HG02884 (cell line): Measurements from ENCODE around the gene ZNF214.

Source experiments
- ATAC-seq: cut with Tn5 transposase; IDR thresholded peaks from one replicate; pipeline ENCODE4 v1.9.1; 2021; ENCODE audit warnings: mild to moderate bottlenecking, moderate library complexity; ENCODE audit not compliant: unreplicated experiment

Gene ZNF214

DNA sequence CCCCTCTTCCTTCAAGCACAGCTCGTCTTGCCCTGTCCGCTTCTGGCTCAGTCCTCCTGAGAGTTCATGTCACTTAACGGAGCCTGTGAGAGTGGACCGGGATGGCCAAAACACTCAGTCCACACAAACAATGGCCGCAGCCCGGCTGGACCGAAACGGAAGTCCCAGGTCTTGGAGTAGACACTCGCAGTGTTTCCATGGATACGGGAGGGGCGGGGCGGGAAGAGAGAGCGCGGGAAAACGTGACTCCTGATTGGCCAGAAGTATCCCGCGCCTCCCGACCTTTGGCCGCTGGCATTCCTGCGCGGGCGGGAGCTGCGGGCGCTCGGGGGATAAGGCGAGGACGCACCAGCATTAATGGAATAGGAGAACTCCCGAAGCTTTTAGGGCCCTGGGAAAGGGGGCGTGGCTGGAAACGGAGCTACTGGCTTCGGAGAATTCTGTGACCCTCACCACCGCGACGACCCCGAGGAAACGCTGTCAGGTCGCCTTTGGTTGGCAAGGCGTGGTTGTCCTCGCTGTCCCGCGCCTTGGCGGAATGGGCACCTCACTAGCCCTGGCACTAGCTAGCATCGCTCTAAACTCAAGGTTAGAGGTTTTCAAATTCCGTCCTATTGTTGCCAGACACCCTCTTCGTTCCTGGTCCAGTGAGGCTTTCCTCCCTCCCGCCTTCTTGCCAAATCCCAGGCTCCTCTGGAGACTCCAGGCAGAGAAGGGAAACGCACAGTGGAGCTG is at the start of gene ZNF214, which contains the start of gene NLRP14:
Gene ZNF214, minus strand, starts transcription at position 164 of the 735 bp plus-strand sequence. CDS start 17,511 bp downstream, outside the sequence.
Gene NLRP14, plus strand, starts transcription at position 297 of the 735 bp plus-strand sequence. CDS start 18,108 bp downstream, outside the sequence.
- ATAC-seq = peak; percentile 66

DNA sequence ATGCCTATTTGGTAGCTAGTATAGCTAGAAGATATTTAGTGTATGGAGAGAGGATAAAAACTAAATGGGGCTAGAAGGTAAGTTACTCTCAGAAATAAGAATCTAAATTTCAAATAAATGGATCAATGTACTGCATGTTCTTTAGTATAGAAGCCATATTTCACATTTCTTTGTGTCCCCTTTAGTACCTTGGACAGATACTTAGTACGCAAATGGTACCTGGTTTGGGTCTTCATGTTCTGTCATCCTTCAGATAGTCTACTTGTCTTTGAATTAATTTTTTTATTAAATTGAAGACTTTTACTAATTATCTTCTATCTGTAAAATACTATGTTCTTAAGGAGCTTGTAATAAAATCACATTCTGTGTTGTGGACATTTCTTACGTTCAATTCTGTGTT is 42.4 kb upstream of the ZNF214 start:
- ATAC-seq = no peak

DNA sequence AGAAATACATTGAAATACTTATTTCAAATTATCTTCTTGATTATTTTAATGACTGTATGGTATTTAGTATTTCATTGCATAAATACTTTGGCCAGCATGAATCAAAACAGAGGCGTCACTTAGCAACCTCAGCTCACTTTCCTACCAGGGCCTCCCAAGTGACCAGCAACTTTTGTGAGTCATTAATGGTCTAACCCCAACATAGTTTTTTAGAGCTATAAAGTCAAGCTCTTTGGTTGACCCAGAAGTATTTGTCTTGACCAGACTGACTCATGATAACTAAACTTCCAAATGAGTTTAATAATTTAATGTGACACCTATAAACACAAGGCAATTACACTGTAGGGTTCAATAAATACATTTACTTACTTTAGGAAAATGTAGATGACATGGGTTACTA is 40.7 kb upstream of the ZNF214 start:
- ATAC-seq = no peak

DNA sequence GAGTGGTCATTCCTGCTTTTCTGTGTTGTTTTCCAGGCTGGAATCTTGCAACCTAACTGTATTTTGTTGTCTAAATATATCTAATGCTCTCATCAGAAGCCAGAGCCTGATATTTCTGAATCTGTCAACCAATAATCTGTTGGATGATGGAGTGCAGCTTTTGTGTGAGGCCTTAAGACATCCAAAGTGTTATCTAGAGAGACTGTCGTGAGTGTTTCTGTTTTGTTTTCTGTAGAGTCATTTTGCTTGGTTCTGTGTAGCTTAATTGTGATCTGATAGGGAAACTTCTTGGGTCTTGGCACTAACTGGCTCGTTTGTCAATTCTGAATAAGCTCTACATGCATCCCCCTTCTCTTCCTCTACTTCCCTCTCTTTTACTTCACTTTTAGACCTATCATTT is 37.5 kb upstream of the ZNF214 start:
- no peak for ATAC-seq

DNA sequence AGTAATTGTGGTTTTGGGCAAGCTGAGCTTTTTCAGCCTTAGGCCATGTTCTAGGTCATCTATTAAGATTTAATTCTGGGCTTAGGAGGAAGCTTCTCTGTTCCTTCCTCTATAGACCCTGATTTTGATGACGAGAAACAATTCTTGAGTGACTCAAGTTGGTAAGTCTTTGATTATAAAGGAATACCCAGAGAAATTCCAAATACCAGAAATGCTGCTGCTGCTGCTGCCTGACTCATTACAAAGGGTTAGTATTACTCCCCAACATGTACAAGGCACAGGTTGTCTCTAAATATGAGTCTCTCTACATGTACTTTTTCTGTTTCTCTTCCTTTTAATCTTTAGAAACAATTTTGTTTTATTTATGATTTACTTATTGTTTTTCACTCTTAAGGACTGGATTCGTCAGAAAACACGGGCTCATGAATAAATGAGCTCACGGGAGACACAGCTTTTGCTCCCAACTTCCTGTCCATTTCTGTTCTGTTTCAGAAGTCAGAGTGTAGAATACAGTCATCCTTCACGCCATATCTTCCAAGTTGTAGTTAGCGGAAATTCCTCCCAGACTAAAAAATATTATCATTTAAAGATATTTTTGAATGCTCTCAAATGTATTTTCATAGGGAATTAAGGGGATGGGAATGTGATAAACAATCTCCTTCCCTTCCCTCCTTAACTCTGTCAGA is 36.8 kb upstream of the ZNF214 start:
- ATAC-seq = no peak

DNA sequence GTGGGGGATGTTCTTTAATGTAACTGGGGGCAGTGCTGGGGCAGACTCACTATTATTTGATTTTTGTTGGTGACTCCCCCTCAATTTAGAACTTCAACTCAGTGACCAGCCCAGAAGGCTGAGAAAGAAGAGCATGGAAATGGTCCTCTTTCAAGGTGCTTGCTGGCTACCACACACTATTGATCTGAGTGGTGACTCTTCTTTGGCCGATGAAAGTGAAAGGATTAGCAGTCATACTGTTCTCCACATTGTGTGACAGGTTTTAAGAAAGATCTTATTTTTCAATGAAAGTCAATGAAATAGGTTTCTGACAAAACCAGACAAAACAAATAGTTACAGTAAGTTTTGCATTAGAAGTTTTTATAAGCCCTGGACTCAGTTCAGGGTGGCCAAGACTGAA is 30.0 kb upstream of the ZNF214 start:
- ATAC-seq = no peak

DNA sequence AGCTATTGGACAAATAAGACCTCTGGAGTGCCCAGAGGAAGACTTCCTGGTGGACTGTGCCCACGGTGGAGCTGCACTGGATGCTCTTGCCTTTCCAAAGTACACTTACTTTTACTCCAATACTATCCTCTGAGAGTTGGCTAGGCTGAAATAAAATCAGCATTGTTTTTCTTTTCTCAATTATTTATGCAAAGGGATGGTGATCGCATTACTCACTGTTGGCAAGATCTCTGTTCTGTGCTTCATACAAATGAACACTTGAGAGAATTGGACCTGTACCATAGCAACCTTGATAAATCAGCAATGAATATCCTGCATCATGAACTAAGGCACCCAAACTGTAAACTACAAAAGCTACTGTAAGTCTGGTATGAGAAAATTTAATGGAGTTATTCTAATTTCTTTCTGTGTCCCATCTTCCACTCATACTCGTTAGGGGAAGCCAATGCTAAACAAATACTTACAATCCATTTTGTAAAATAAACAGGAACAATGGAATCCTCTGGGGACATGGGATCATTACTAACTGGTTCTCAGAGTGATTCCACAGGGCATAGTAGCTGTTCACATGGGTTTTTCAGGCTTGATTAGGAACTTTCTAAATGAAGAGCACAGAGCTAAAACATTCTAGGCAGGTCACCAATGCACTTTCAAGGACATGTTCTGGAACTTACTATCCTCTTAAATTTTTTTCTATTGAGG is 26.5 kb upstream of the ZNF214 start:
- no peak for ATAC-seq

DNA sequence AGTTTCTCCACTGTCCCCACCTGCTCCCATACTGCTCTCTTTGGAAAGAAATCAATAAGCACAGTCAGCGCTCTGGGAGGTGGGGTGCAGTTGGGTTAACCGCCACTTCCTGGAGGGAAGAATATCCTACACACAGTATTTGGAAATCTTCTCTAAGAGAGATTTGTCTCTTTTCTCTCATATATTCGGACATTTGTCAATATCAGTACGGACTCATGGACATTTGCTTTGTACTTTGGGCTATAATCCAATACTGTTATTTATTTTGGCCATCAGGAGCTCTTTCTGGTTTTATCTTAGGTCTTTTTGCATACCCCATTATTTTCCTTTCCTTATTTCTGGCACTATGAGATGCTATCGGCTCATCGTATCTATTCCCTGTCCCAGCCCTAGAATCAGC is 13.9 kb upstream of the ZNF214 start:
- ATAC-seq = no peak

DNA sequence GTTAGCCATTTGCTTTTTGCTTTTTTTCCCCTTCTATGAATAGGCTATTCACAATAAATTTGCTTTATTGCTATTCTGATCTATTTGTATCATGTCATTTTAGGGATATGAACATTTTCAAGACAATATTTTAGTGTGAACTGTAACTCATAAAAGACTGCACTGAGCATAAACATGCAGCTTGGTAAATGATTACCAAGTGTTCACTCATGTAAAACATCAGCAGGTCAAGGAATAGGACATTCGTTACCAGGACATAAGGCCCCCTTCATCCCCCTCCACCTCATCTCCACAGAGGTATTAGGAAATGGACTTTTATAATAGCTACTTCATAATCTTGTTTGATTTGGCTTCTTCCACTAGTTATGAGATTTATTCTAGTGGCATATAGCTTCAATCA is 12.5 kb upstream of the ZNF214 start:
- ATAC-seq = no peak

DNA sequence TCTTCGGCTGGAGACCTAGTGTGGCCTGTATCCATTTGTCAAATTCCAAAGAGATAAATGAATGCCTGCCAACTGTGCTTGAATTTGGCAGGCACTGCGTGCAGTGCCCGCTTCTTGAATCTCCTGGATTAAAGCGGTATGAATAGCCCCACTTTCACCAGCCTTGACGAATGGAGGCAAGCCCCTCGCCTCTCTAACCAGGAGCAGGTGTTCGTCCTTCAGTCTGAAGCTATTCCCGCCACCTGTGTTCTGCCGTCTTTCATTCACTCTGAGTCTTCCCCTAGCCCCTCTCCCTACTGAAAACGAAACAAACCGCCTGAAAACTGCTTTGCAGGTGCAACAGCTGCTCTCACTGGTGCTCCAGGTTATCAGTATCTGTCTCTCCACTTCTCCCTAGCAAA is 11.3 kb upstream of the ZNF214 start:
- ATAC-seq = no peak

DNA sequence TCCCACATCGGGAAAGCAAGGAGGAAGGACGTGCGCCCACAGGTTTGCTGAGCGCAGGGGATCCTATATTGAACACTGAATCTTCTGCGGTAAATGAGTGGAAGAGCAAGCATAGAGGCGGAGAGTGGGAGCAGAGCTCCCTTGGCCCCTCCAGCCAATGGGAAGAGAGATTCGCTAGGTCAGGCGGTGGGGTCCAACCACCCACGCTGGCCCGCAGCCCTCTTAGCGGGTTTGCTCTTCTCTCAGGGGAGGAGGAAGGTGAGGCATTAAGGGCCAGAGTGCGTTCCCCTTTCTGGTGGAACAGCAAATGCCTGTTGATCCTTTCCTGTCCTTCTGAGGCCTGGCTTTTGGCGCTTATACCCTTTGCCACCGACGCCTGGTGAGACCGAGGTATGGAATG is 10.7 kb upstream of the ZNF214 start:
- no peak for ATAC-seq

DNA sequence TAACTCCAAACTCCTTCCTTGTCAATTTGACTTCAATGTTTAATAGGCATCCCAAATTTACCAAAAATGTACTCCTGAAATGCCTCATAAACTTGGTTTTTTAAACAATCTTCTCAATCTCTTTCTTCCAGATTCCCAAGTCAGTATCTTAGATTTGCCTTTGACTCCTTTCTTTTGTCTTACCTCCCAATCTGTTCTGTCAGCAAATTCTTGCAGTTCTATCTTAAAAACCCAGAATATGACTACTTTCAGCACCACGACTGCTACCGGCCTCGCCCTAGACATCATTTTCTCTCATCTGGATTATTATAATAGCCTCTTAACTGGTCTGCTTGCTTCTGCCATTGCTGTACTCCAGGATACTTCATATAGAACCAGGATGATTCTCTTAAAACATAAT is 8.0 kb upstream of the ZNF214 start:
- ATAC-seq = no peak

DNA sequence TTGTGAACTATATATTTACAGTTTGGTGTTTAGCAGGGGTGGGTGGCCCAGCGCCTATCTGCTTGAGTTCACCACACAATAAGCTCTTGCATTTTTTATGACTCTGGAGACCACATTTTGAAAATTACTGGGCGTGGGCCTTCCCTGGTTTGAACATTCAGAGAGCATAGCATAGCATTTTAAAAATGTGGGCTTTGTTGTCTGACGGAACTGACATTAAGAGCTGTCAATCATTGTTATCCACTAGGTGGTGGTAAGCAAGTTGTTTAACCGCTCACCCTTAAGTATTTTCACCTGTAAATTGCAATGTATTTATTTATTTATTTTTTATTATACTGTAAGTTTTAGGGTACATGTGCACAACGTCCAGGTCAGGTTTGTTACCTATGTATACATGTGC is 1.2 kb upstream of the ZNF214 start:
- ATAC-seq = no peak

DNA sequence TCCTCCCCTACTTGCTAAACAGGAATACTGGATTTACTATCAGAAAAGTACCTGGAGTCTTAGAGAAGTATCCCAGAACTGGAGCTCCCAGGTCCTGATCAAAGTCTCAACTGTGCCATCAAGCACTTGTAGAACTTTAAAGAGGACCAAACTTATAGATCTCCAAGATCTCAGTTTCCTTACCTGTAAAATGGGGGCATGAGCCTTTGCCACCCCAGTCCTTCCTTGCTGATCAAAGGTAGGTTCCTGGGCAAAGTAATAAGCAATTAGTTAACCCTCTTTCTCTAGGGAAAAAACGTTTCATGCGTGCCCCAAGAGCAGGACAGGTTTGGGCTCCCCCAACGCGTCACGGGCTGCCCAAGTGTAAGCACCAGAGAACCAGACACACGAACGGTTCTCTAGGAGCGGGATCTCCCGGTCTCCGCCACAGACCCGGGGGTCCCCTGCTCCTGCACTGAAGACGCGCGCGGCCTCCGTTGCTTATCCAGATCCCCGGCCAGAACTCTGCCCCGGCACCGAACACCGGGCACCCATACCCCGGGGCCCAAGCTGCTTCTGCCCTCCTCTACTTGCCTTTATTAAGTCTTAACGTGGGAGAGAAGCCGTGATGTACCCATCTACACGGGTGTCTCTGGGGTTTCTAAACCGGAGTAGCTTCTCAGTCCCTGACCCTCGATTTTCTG is 505 bp downstream of the ZNF214 start:
- peak; percentile 34 for ATAC-seq

DNA sequence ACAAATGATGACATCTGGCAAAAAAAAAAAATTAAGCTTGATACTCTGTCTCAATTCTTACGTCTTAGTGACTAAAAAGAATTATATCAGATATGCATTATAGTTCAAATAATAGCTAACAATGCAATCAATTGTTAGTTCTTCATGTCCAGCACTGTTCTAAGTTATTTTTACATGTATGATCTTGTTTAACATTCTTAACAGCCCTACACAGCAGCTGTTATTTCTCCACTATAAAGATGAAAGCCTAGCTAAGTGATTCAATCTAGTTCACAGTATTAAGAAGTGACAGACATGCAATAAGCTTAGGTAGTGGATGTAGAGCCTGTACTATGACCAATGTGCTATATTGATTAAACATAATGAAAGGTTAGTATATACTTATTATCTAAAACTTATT is 4.1 kb downstream of the ZNF214 start:
- ATAC-seq = no peak

DNA sequence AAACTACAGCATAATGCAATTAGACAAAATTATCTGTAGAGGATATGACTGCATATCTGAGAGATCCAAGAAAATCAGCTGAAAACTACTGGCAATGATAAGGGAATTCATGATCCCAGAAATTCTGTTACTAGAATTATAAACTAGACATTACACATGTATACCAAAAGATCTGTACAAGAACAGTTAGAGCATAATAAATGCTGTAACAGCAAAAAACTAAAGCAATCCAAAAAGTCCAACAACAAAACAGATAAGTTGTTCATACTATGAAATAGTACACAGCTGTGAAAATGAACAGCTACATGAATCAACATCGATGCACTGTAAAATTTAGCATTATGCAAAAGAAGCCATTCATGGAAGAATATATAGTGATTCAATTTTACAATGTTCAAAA is 6.0 kb downstream of the ZNF214 start:
- no peak for ATAC-seq

DNA sequence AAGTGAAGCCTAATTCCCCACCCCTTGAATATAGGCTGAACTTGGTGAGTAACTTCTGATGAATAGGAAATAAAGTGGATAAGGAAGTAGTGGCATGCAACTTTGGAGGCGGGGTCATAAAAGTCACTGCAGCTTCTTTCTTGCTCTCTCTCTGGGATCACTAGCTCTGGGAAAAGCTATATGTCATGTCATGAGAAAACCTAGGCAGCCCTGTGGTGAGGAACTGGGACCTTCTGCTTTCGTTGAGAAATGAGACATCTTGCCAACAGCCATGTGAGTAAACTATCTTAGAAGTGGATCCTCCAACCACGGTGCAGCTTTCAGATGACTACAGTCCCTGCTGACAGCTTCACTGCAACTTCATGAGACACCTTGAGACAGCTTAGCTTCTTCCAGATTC is 15.7 kb downstream of the ZNF214 start:
- ATAC-seq = no peak

DNA sequence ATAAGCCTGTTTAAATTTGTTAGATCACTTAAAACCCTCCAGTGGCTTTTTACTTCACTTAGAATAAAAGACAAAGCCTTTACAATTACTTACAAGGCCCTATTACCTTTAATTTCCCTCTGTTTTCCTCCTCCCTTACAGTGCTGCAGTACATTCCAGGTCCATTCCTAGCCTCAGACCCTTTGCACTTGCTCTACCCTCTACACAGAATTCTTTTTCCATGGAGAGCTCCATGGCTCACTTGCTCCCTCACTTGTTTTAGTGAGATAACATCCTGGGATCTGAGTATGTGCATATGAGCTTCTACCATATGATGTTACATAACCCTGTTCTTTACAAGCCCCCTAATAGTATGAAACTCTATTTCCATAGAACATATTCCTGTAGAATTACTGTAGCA is 24.4 kb downstream of the ZNF214 start:
- no peak for ATAC-seq

DNA sequence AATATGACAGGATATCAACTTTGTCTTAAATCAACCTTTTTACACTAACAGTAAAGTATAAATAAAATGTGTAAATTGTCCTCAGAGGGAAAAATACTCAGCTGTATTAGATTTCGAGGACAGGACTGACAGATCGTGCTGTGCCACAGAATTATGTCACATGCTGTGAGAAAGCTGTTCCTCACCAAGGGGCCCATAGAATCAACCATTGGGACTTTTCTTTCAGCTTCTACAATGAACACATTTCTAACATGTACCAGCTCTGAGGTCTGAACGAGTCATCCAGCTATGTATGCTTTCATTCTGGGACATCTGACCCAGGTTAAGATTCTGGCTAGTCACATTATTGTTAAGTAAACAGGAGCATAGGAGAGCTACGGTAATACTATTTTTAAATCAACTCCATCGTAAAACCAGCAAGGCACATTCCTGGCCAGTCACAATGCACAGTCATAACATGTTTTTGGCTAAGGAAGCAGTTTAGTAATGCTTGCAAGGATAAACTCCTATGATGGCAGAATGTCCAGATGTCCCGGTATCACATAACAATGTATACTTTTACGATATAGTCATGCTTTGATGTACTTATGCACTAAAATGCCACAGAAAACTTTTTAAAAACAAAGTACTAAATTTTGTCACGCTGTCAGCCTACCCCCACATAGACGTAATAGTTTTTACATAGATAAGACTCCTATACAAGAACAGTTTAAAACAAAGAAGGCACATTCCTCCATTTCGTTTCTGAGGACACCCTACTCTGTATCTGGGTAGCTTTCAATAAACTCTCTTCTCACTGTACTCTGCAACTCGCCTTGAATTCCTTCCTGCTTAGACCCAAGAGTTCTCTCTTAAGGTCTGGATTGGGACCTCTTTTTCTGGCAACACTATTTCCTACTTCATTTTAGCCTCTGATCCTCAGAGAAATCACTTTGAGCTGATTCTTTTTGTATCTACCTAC is 27.4 kb downstream of the ZNF214 start:
- no peak for ATAC-seq

DNA sequence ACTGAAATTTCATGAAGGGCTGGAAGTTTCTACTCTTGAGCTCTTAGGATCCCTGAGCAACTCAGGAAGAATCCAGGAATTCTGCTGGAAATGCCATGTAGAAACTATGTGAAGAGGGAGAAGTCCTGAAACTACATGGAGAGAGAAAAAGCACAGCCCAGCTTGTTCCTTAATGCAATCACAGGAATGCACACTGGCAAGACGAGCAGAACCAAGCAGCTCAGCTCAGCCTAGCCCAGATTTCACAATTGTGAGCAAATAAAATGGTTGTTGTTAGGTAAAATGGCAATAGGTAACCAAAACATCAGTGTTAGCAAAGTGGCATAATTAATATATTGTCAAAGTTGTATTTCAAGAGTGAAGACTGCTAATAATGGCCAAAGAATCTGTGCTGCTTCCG is 28.1 kb downstream of the ZNF214 start:
- ATAC-seq = no peak
